WTC11 (cell line): ENCODE measurements around the gene UBE2D2. TPM values are rescaled to one million over a fixed set of nuclear protein-coding genes. Genes with fewer than 3 reads are reported as not detected.

Experiments
- ATAC-seq: fragments of 200-7000 bp; cut with Tn5 transposase; 2 replicates; pipeline ENCODE4 v1.10.0; 2021; ENCODE audit warnings: mild to moderate bottlenecking, moderate library complexity
- CTCF ChIA-PET: fragments of 300-600 bp; sonication (Branson Sonifier 250); formaldehyde crosslinking; loops from one replicate; lab custom pipeline; 2021; ENCODE audit warnings: antibody characterized with exemption; lab: Charles Lee
- POLR2A ChIA-PET: fragments of 350-600 bp; sonication (Branson Sonifier 250); formaldehyde crosslinking; loops from one replicate; lab custom pipeline; 2021; ENCODE audit warnings: antibody characterized with exemption; lab: Charles Lee
- DNase-seq: peaks from one replicate; pipeline ENCODE4 v3.0.0; 2021; ENCODE audit warnings: low spot score
- H3K27ac Mint-ChIP-seq: 2 replicates; pipeline ENCODE4 v1.8.0; 2021; ENCODE audit warnings: mixed read lengths
- H3K27me3 Mint-ChIP-seq: 2 replicates; pipeline ENCODE4 v1.8.0; 2021; ENCODE audit warnings: low read depth, mild to moderate bottlenecking, moderate library complexity, mixed read lengths
- H3K36me3 Mint-ChIP-seq: 2 replicates; pipeline ENCODE4 v1.8.0; 2021; ENCODE audit warnings: mixed read lengths
- H3K4me1 Mint-ChIP-seq: 2 replicates; pipeline ENCODE4 v1.8.0; 2022; ENCODE audit warnings: mixed read lengths
- H3K4me3 Mint-ChIP-seq: 2 replicates; pipeline ENCODE4 v1.8.0; 2021; ENCODE audit warnings: mild to moderate bottlenecking, moderate library complexity, mixed read lengths
- H3K9me3 Mint-ChIP-seq: 2 replicates; pipeline ENCODE4 v1.8.0; 2021; ENCODE audit warnings: mixed read lengths
- ATF1 ChIP-seq: sonication (generic); formaldehyde crosslinking; IDR thresholded peaks from 2 replicates; pipeline ENCODE4 v1.8.1; 2023; ENCODE audit warnings: mild to moderate bottlenecking, moderate library complexity, missing genetic modification reagents
- ATF6 ChIP-seq: sonication (generic); formaldehyde crosslinking; IDR thresholded peaks from 2 replicates; pipeline ENCODE4 v1.8.1; 2023; ENCODE audit warnings: mild to moderate bottlenecking, missing genetic modification reagents
- CREB1 ChIP-seq: sonication (generic); formaldehyde crosslinking; IDR thresholded peaks from 2 replicates; pipeline ENCODE4 v1.8.0; 2023; ENCODE audit warnings: mild to moderate bottlenecking, missing genetic modification reagents
- ESRRA ChIP-seq: sonication (generic); formaldehyde crosslinking; IDR thresholded peaks from 2 replicates; pipeline ENCODE4 v1.8.1; 2022; ENCODE audit warnings: mild to moderate bottlenecking, missing genetic modification reagents, borderline replicate concordance
- ETV6 ChIP-seq: sonication (generic); formaldehyde crosslinking; IDR thresholded peaks from 2 replicates; pipeline ENCODE4 v1.8.1; 2022; ENCODE audit warnings: mild to moderate bottlenecking, missing genetic modification reagents
- FOXK1 ChIP-seq: sonication (generic); formaldehyde crosslinking; IDR thresholded peaks from 2 replicates; pipeline ENCODE4 v1.8.0; 2022; ENCODE audit warnings: mild to moderate bottlenecking, moderate library complexity, missing genetic modification reagents
- FOXP1 ChIP-seq: sonication (generic); formaldehyde crosslinking; IDR thresholded peaks from 2 replicates; pipeline ENCODE4 v1.8.0; 2022; ENCODE audit warnings: missing genetic modification reagents, mild to moderate bottlenecking, moderate library complexity, borderline replicate concordance
- GTF2I ChIP-seq: fragments of 250-450 bp; sonication (Bioruptor Pico); conservative IDR thresholded peaks from 2 replicates; pipeline ENCODE4 v1.4.0; 2021; ENCODE audit warnings: mild to moderate bottlenecking
- HMGA2 ChIP-seq: fragments of 250-450 bp; sonication (Bioruptor Pico); IDR thresholded peaks from 2 replicates; pipeline ENCODE4 v1.4.0; 2021; ENCODE audit warnings: mild to moderate bottlenecking, moderate library complexity
- HMGXB4 ChIP-seq: sonication (generic); formaldehyde crosslinking; IDR thresholded peaks from 2 replicates; pipeline ENCODE4 v1.8.1; 2023; ENCODE audit warnings: mild to moderate bottlenecking, moderate library complexity, missing genetic modification reagents
- IRF1 ChIP-seq: sonication (generic); formaldehyde crosslinking; IDR thresholded peaks from 2 replicates; pipeline ENCODE4 v1.8.0; 2023; ENCODE audit warnings: missing genetic modification reagents
- NR3C1 ChIP-seq: sonication (generic); formaldehyde crosslinking; conservative IDR thresholded peaks from 2 replicates; pipeline ENCODE4 v1.8.1; 2023; ENCODE audit warnings: low read depth, mild to moderate bottlenecking, missing genetic modification reagents
- RELA ChIP-seq: sonication (generic); formaldehyde crosslinking; IDR thresholded peaks from 2 replicates; pipeline ENCODE4 v1.8.1; 2022; ENCODE audit warnings: missing genetic modification reagents, mild to moderate bottlenecking, borderline replicate concordance
- SP1 ChIP-seq: sonication (generic); formaldehyde crosslinking; conservative IDR thresholded peaks from 2 replicates; pipeline ENCODE4 v1.8.1; 2022; ENCODE audit warnings: missing genetic modification reagents
- TEAD1 ChIP-seq: sonication (generic); formaldehyde crosslinking; IDR thresholded peaks from 2 replicates; pipeline ENCODE4 v1.8.0; 2022; ENCODE audit warnings: mild to moderate bottlenecking, missing genetic modification reagents
- TEAD4 ChIP-seq: sonication (generic); formaldehyde crosslinking; IDR thresholded peaks from 2 replicates; pipeline ENCODE4 v1.8.0; 2022; ENCODE audit warnings: mild to moderate bottlenecking, missing genetic modification reagents
- ZNF263 ChIP-seq: sonication (generic); formaldehyde crosslinking; IDR thresholded peaks from 2 replicates; pipeline ENCODE4 v1.8.1; 2022; ENCODE audit warnings: low read depth, mild to moderate bottlenecking, moderate library complexity, missing genetic modification reagents
- total RNA-seq: library from RNA; stranded (reverse); gene quantifications from 3 replicates; pipeline ENCODE4 v1.2.3, GENCODE V29; 2021
- TF ChIP-seq, protein P1 (sequence below): fragments of 250-450 bp; sonication (Bioruptor Pico); conservative IDR thresholded peaks from 2 replicates; pipeline ENCODE4 v1.9.0; 2021; ENCODE audit warnings: mild to moderate bottlenecking
- TF ChIP-seq, protein P2 (sequence below): sonication (generic); formaldehyde crosslinking; IDR thresholded peaks from 2 replicates; pipeline ENCODE4 v1.8.0; 2023; ENCODE audit warnings: missing genetic modification reagents, mild to moderate bottlenecking, borderline replicate concordance
- TF ChIP-seq, protein P3 (sequence below): sonication (generic); formaldehyde crosslinking; IDR thresholded peaks from 2 replicates; pipeline ENCODE4 v1.8.1; 2022; ENCODE audit warnings: low read depth, mild to moderate bottlenecking, moderate library complexity, missing genetic modification reagents, borderline replicate concordance

UBE2D2 gene
- total RNA-seq, 1 experiment from 2014 or later, result 183 TPM

DNA sequence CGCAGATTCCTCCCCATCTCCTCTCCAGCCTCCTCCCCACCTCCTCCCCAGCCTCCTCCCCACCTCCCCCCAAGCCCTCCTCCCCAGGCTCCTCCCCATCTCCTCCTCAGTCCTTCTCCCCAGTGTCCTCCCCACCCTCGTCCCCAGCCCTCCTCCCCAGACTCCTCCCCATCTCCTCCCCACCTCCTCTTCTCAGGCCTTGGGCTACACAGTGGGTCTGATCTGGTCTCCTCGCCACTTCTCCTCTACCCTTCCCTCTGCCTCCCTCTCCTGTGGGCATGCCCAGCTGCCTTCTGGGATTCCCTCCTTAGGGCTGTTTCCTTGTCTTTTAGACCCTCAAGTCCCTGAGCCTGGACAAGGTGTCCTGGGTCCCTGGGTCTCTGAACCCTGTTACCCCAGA is 115.3 kb downstream of the UBE2D2 start:
- Mint-ChIP-seq H3K4me1 (peaks cover 45% of the 10 kb centered on the region), H3K36me3 (peaks cover 7% of the 10 kb centered on the region), H3K4me3 (no peak overlapping the region), H3K9me3 (no peaks in the 10 kb centered on the region), H3K27ac (peak overlapping the region; percentile 82), H3K27me3 (no peaks in the 10 kb centered on the region)
- CTCF ChIA-PET, result interaction anchor here (2.9 kb wide), 1 partner anchor 34 kb away, joined by 17 read pairs; no protein-coding TSS in a partner anchor
- POLR2A ChIA-PET, result interaction anchor here (1.1 to 1.4 kb wide), 3 partner anchors 14 to 38 kb away, joined by 3 read pairs; no protein-coding TSS in a partner anchor
- DNase-seq (no peak), ATAC-seq (no peak)
- TF ChIP-seq RELA (no peak), ETV6 (CRISPR knock-in tag) (no peak), TEAD4 (no peak), NR3C1 (no peak), TEAD1 (no peak), ATF6 (CRISPR knock-in tag) (no peak), IRF1 (no peak), FOXP1 (CRISPR knock-in tag) (no peak), GTF2I (CRISPR knock-in tag) (no peak), ATF1 (CRISPR knock-in tag) (no peak)
- TF ChIP-seq, protein P1, sequence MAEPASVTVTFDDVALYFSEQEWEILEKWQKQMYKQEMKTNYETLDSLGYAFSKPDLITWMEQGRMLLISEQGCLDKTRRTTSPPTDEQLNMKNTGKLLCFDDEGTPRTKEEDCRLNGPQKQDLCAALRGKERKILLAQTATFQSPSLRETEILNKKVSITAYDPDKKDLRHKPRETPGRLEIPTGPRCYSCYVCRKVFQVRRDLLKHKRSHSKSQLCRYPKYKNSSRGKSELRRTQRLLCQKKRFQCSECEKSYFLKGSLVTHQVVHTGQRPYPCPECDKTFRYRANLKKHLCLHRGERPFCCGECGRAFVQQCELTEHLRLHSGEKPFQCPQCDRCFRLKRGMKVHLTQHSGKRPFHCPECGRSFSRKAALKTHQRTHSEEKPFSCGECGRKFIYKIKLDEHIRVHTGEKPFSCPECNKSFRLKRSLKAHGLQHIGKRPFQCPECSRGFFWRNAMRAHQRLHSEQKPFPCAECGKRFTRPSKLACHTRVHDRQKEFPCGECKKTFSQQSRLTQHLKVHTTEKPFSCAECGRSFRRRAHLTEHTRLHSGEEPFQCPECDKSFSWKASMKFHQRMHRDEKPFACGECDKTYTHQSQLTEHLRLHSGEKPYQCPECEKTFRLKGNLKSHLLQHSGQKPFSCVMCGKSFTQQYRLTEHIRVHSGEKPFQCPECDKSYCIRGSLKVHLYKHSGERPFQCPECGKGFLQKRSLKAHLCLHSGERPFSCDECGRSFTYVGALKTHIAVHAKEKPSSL (CRISPR knock-in tag), result no peak
- TF ChIP-seq, protein P2, sequence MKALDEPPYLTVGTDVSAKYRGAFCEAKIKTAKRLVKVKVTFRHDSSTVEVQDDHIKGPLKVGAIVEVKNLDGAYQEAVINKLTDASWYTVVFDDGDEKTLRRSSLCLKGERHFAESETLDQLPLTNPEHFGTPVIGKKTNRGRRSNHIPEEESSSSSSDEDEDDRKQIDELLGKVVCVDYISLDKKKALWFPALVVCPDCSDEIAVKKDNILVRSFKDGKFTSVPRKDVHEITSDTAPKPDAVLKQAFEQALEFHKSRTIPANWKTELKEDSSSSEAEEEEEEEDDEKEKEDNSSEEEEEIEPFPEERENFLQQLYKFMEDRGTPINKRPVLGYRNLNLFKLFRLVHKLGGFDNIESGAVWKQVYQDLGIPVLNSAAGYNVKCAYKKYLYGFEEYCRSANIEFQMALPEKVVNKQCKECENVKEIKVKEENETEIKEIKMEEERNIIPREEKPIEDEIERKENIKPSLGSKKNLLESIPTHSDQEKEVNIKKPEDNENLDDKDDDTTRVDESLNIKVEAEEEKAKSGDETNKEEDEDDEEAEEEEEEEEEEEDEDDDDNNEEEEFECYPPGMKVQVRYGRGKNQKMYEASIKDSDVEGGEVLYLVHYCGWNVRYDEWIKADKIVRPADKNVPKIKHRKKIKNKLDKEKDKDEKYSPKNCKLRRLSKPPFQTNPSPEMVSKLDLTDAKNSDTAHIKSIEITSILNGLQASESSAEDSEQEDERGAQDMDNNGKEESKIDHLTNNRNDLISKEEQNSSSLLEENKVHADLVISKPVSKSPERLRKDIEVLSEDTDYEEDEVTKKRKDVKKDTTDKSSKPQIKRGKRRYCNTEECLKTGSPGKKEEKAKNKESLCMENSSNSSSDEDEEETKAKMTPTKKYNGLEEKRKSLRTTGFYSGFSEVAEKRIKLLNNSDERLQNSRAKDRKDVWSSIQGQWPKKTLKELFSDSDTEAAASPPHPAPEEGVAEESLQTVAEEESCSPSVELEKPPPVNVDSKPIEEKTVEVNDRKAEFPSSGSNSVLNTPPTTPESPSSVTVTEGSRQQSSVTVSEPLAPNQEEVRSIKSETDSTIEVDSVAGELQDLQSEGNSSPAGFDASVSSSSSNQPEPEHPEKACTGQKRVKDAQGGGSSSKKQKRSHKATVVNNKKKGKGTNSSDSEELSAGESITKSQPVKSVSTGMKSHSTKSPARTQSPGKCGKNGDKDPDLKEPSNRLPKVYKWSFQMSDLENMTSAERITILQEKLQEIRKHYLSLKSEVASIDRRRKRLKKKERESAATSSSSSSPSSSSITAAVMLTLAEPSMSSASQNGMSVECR (CRISPR knock-in tag), result no peak

- Mint-ChIP-seq H3K27ac (peak overlapping the region; percentile 26), H3K27me3 (no peaks in the 10 kb centered on the region), H3K36me3 (peaks cover 7% of the 10 kb centered on the region), H3K9me3 (no peaks in the 10 kb centered on the region), H3K4me1 (peaks cover 42% of the 10 kb centered on the region), H3K4me3 (no peak overlapping the region)
- ChIA-PET CTCF (interaction anchor here (0.8 to 2.9 kb wide), 8 partner anchors 12 to 110 kb away, joined by 3 to 20 read pairs (median 10); no protein-coding TSS in a partner anchor), POLR2A (interaction anchor here (1.1 to 1.4 kb wide), 4 partner anchors 13 to 39 kb away, joined by 3 to 7 read pairs (median 3); partner anchors contain the start of gene CXXC5)
- DNase-seq (no peak), ATAC-seq (no peak)
- TF ChIP-seq HMGA2 (CRISPR knock-in tag), result no peak
- TF ChIP-seq HMGXB4, result no peak
- no peak for TF ChIP-seq ESRRA
- TF ChIP-seq, protein P3, sequence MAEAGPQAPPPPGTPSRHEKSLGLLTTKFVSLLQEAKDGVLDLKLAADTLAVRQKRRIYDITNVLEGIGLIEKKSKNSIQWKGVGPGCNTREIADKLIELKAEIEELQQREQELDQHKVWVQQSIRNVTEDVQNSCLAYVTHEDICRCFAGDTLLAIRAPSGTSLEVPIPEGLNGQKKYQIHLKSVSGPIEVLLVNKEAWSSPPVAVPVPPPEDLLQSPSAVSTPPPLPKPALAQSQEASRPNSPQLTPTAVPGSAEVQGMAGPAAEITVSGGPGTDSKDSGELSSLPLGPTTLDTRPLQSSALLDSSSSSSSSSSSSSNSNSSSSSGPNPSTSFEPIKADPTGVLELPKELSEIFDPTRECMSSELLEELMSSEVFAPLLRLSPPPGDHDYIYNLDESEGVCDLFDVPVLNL (CRISPR knock-in tag), result no peak
- no peak for TF ChIP-seq FOXK1 (CRISPR knock-in tag)
- TF ChIP-seq CREB1, result no peak
- TF ChIP-seq ATF1 (CRISPR knock-in tag), result no peak
- no peak for TF ChIP-seq ZNF263
- no peak for TF ChIP-seq SP1 (CRISPR knock-in tag)
These were observed 116.0 kb downstream of the UBE2D2 start for GRCh38 chr5:139676951-139677735.
